ENCODE data around the gene CTTNBP2.

DNA sequence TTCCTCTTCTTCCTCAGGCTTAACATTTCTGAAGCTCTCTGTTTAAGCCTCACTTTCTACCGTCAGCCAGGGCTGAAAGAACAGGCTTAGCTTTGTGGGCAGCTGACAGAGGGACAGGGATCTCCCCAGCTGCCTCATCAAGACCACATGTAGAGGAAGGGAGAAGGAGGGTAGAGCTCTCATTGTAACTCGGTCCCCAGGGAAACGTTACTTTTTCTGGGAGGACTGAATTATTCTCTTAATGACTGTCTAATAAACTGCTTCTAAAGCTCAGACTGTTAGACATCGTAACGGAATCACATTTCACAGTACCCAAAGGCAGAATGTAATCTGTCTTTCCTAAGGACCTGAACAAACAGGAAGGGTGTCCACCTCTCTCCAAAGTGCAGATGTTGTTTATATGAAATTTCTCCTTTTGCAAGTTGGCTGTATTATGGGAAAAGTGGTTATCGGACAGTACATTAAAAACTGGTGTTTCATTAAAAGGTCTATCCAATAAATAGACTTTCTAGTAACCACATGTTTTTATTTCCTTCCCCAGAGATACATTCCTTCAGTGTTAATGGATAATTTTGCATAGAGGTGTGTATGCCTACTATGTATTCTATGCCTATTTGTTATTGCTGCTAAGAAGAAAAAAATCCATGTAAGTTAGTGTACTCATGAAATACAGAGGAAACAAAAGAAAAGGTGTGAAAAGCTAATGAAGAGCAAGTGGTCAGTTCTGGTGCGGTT, 144.2 kb downstream of the CTTNBP2 start:
- TF ChIP-seq EZH2 (IDR thresholded peaks at IDR 0.05; ENCODE audit: low read length, missing control alignments) = no peak
- TF ChIP-seq, protein P1, sequence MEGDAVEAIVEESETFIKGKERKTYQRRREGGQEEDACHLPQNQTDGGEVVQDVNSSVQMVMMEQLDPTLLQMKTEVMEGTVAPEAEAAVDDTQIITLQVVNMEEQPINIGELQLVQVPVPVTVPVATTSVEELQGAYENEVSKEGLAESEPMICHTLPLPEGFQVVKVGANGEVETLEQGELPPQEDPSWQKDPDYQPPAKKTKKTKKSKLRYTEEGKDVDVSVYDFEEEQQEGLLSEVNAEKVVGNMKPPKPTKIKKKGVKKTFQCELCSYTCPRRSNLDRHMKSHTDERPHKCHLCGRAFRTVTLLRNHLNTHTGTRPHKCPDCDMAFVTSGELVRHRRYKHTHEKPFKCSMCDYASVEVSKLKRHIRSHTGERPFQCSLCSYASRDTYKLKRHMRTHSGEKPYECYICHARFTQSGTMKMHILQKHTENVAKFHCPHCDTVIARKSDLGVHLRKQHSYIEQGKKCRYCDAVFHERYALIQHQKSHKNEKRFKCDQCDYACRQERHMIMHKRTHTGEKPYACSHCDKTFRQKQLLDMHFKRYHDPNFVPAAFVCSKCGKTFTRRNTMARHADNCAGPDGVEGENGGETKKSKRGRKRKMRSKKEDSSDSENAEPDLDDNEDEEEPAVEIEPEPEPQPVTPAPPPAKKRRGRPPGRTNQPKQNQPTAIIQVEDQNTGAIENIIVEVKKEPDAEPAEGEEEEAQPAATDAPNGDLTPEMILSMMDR (conservative IDR thresholded peaks at IDR 0.05 in 1 of 2, IDR thresholded peaks at IDR 0.05 in 1 of 2; ENCODE audit: low read depth in 1 of 2, low read length in 2 of 2) = no peak

Measured in fibroblast of lung (primary cell).